Aorta (tissue), 5 donors: ENCODE measurements around the gene SRF. TPM values are rescaled to one million over a fixed set of nuclear protein-coding genes. Genes with fewer than 3 reads are reported as not detected.

Experiments used
- ATAC-seq: fragments of 200-7000 bp; cut with Tn5 transposase; one replicate; pipeline ENCODE4 v1.9.1; 2022; ENCODE audit warnings: moderate library complexity; ENCODE audit not compliant: low FRiP score
- DNase-seq, 2 donors: peaks; one replicate each; pipeline ENCODE4 v3.0.0-alpha.2; 2020
- H3K27ac ChIP-seq, 2 donors: one replicate each; pipeline ENCODE4 v1.5.1; 2013; ENCODE audit warnings: low read length in 2 of 2, mild to moderate bottlenecking in 2 of 2, moderate library complexity in 2 of 2, control low read depth in 1 of 2, inconsistent platforms in 1 of 2, low read depth in 1 of 2
- H3K27me3 ChIP-seq, 2 donors: one replicate each; pipeline ENCODE4 v1.6.1; 2013; ENCODE audit warnings: control low read depth in 1 of 2, low read length in 1 of 2, mild to moderate bottlenecking in 1 of 2, moderate library complexity in 1 of 2; ENCODE audit not compliant: insufficient read depth in 2 of 2, control insufficient read depth in 1 of 2
- H3K36me3 ChIP-seq, 2 donors: one replicate each; pipeline ENCODE4 v1.6.1; 2013; ENCODE audit warnings: control low read depth in 1 of 2, low read length in 1 of 2, mild to moderate bottlenecking in 1 of 2; ENCODE audit not compliant: insufficient read depth in 2 of 2, control insufficient read depth in 1 of 2
- H3K4me1 ChIP-seq, 2 donors: one replicate each; pipeline ENCODE4 v1.6.1; 2013; ENCODE audit warnings: low read length in 2 of 2, control low read depth in 1 of 2, mild to moderate bottlenecking in 1 of 2, moderate library complexity in 1 of 2; ENCODE audit not compliant: insufficient read depth in 2 of 2, control insufficient read depth in 1 of 2
- H3K4me3 ChIP-seq, 2 donors: one replicate each; pipeline ENCODE4 v1.5.1; 2013; ENCODE audit warnings: low read length in 2 of 2, control low read depth in 1 of 2, mild to moderate bottlenecking in 1 of 2
- H3K9me3 ChIP-seq: one replicate; pipeline ENCODE4 v1.6.1; 2013; ENCODE audit warnings: mild to moderate bottlenecking, low read length; ENCODE audit not compliant: control insufficient read depth
- WGBS, 2 donors: extraction: QIAGEN DNeasy Blood & Tissue Kit; methylation state at CpG; one replicate each; pipeline ENCODE4 v1.1.7; 2013; 5-methylcytosine and 5-hydroxymethylcytosine counted together
- intact Hi-C, 2 donors: fragments of 100-400 bp; cut with DNase I; formaldehyde crosslinking; loops; one replicate each; pipeline versions ENCODE4 v1.14.2 to v1.15.0; 2022
- polyA plus RNA-seq, 2 donors: library from polyadenylated mRNA; stranded (reverse); fragments of 200-250 nt; gene quantifications; one replicate each; pipeline ENCODE4 v1.2.3, GENCODE V29; 2013
- total RNA-seq, 2 donors: library from RNA; stranded (reverse); fragmentation: NEBNext Ultra II Directional; extraction: Animal tissue kit (Norgen Biotek cat#: 25700); gene quantifications; one replicate each; pipeline ENCODE4 v1.2.1, GENCODE V29; 2021
- donor health status: healthy with polysubstance abuse.
- donor health status: Bipolar disorder and iron deficiency.
- donor health status: DM: no; HTN: no; CAD: no.
- donor health status: DM: no; HTN: no; CAD: no.
- donor health status: DM: yes; HTN: yes; CAD: no.

SRF gene
- total and polyA plus RNA-seq, 4 donors: 23.8 to 106 (median 44.4) TPM

- intact Hi-C loops: no loop called here
- DNase-seq (no peak), ATAC-seq (no peak)
- Histone ChIP-seq H3K36me3 (peaks cover 0 to 2% of the 10 kb centered on the region in 2 donors), H3K4me3 (no peak overlapping the region), H3K27me3 (no peaks in the 10 kb centered on the region), H3K4me1 (no peaks in the 10 kb centered on the region), H3K9me3 (no peaks in the 10 kb centered on the region), H3K27ac (no peak overlapping the region)
- WGBS, 2 donors: 90 to 92% methylated on average over 2 of the region's 2 CpGs
These were observed 36.2 kb downstream of the SRF start for GRCh38 chr6:43207286-43207685.

- DNase-seq: no peak
- Histone ChIP-seq H3K36me3 (peaks cover 0 to 5% of the 10 kb centered on the region in 2 donors), H3K9me3 (no peaks in the 10 kb centered on the region), H3K4me1 (no peaks in the 10 kb centered on the region), H3K27ac (no peak overlapping the region), H3K4me3 (no peak overlapping the region), H3K27me3 (no peaks in the 10 kb centered on the region)
- intact Hi-C loops: no loop called here
- no peak for ATAC-seq
- 69 to 70% methylated on average over 1 of the region's 1 CpG for WGBS, 2 donors
These were observed 40.9 kb downstream of the SRF start for GRCh38 chr6:43211955-43212354.

GRCh38 chr6:43213431-43213830, 42.4 kb downstream of the SRF start:
- H3K27ac ChIP-seq: no peak overlapping the region
- H3K4me1 ChIP-seq: no peaks in the 10 kb centered on the region
- no peaks in the 10 kb centered on the region for H3K27me3 ChIP-seq
- no peak for ATAC-seq
- no peaks in the 10 kb centered on the region for H3K9me3 ChIP-seq
- intact Hi-C loops: no loop called here
- peak in 1 of 2 donors; percentile 47 for DNase-seq
- peaks cover 0 to 5% of the 10 kb centered on the region in 2 donors for H3K36me3 ChIP-seq
- H3K4me3 ChIP-seq: no peak overlapping the region
- whole genome bisulfite sequencing, 2 donors: 87% methylated on average over 11 of the region's 11 CpGs

- Histone ChIP-seq H3K36me3 (peaks cover 0 to 5% of the 10 kb centered on the region in 2 donors), H3K4me3 (no peak overlapping the region), H3K27me3 (no peaks in the 10 kb centered on the region), H3K9me3 (no peaks in the 10 kb centered on the region), H3K4me1 (no peaks in the 10 kb centered on the region), H3K27ac (no peak overlapping the region)
- DNase-seq (peak in 1 of 2 donors; percentile 66), ATAC-seq (no peak)
- intact Hi-C loops: no loop called here
- 95 to 96% methylated on average over 8 of the region's 8 CpGs for WGBS, 2 donors
These were observed 44.0 kb downstream of the SRF start for GRCh38 chr6:43215066-43215465.

GRCh38 chr6:43216200-43216599, 45.1 kb downstream of the SRF start:
- Histone ChIP-seq H3K36me3 (peaks cover 0 to 5% of the 10 kb centered on the region in 2 donors), H3K27ac (no peak overlapping the region)
- 85 to 86% methylated on average over 12 of the region's 12 CpGs for WGBS, 2 donors

GRCh38 chr6:43217351-43217750, 46.3 kb downstream of the SRF start:
- H3K4me3 ChIP-seq: no peak overlapping the region
- no peaks in the 10 kb centered on the region for H3K9me3 ChIP-seq
- DNase-seq (peak in 1 of 2 donors; percentile 21), ATAC-seq (no peak)
- H3K4me1 ChIP-seq: no peaks in the 10 kb centered on the region
- H3K27me3 ChIP-seq: no peaks in the 10 kb centered on the region
- WGBS, 2 donors: 76 to 79% methylated on average over 5 of the region's 5 CpGs
- no peak overlapping the region for H3K27ac ChIP-seq
- intact Hi-C loops: no loop called here
- peaks cover 0 to 5% of the 10 kb centered on the region in 2 donors for H3K36me3 ChIP-seq

More at GRCh38 chr6:43216200-43216599, 45.1 kb downstream of the SRF start:
- peak in 1 of 2 donors; percentile 25 for DNase-seq
- ATAC-seq: peak; percentile 37
- H3K4me1 ChIP-seq: no peaks in the 10 kb centered on the region
- intact Hi-C loops: no loop called here
- H3K9me3 ChIP-seq: no peaks in the 10 kb centered on the region
- H3K27me3 ChIP-seq: no peaks in the 10 kb centered on the region
- no peak overlapping the region for H3K4me3 ChIP-seq

GRCh38 chr6:43219119-43219518, 48.0 kb downstream of the SRF start:
- H3K4me1 ChIP-seq: no peaks in the 10 kb centered on the region
- DNase-seq (peak in 1 of 2 donors; percentile 26), ATAC-seq (no peak)
- H3K4me3 ChIP-seq: no peak overlapping the region
- H3K9me3 ChIP-seq: no peaks in the 10 kb centered on the region
- no peaks in the 10 kb centered on the region for H3K27me3 ChIP-seq
- intact Hi-C loops: no loop called here
- H3K36me3 ChIP-seq: peaks cover 0 to 5% of the 10 kb centered on the region in 2 donors
- no peak overlapping the region for H3K27ac ChIP-seq
- 97 to 98% methylated on average over 3 of the region's 3 CpGs for WGBS, 2 donors

- no peak for ATAC-seq
- Histone ChIP-seq H3K4me1 (no peaks in the 10 kb centered on the region), H3K9me3 (no peaks in the 10 kb centered on the region), H3K27me3 (no peaks in the 10 kb centered on the region), H3K36me3 (peaks cover 0 to 5% of the 10 kb centered on the region in 2 donors), H3K27ac (no peak overlapping the region), H3K4me3 (no peak overlapping the region)
- 90 to 93% methylated on average over 7 of the region's 7 CpGs for WGBS, 2 donors
- intact Hi-C loops: no loop called here
- DNase-seq: no peak
These were observed 48.7 kb downstream of the SRF start for GRCh38 chr6:43219814-43220213.

- no peak for ATAC-seq
- DNase-seq: peak in 1 of 2 donors; percentile 54
- Histone ChIP-seq H3K27ac (no peak overlapping the region), H3K9me3 (no peaks in the 10 kb centered on the region), H3K36me3 (peaks cover 0 to 5% of the 10 kb centered on the region in 2 donors), H3K4me1 (no peaks in the 10 kb centered on the region), H3K27me3 (no peaks in the 10 kb centered on the region), H3K4me3 (no peak overlapping the region)
- WGBS, 2 donors: 90 to 92% methylated on average over 16 of the region's 16 CpGs
- intact Hi-C loops: no loop called here
These were observed 49.4 kb downstream of the SRF start for GRCh38 chr6:43220439-43220951.
